Gastrocnemius medialis (tissue), 4 donors: ENCODE data around the gene PGA3. TPM values are rescaled to one million over a fixed set of nuclear protein-coding genes. Genes with fewer than 3 reads are reported as not detected.
"Not testable (repeated sequence)": the region's sequence is repeated elsewhere in the genome, so short reads cannot be mapped to it uniquely, and the experiment has no call there.

ENCODE experiments used
- ATAC-seq, 2 donors: fragments of 150-250 bp; one replicate each; pipeline ENCODE4 v1.9.1; 2016
- DNase-seq, 2 donors: peaks; one replicate each; pipeline ENCODE4 v3.0.0-alpha.2; 2019
- H3K27ac ChIP-seq, 4 donors: fragments of 200-600 bp; sonication (generic); 1 replicate in 1 of 4; 2 replicates in 3 of 4; pipeline ENCODE4 v1.5.1; 2016 to 2018; ENCODE audit warnings: mild to moderate bottlenecking in 2 of 4, moderate library complexity in 1 of 4
- H3K27me3 ChIP-seq, 3 donors: fragments of 200-600 bp; sonication (generic) in 2 of 3; 1 replicate in 1 of 3; 2 replicates in 2 of 3; pipeline versions ENCODE4 v1.5.1 to v1.6.0; 2016 to 2019; ENCODE audit warnings: mild to moderate bottlenecking in 1 of 3, moderate library complexity in 1 of 3
- H3K36me3 ChIP-seq, 2 donors: fragments of 200-600 bp; sonication (generic) in 1 of 2; one replicate each; pipeline ENCODE4 v1.5.1; 2017 to 2018
- H3K4me1 ChIP-seq, 2 donors: fragments of 200-600 bp; sonication (generic) in 1 of 2; one replicate each; pipeline ENCODE4 v1.5.1; 2016 to 2017; ENCODE audit warnings: mild to moderate bottlenecking in 2 of 2
- H3K4me3 ChIP-seq, 4 donors: fragments of 200-600 bp; sonication (generic) in 3 of 4; 1 replicate in 1 of 4; 2 replicates in 3 of 4; pipeline ENCODE4 v1.5.1; 2016 to 2019; ENCODE audit warnings: mild to moderate bottlenecking in 2 of 4
- H3K9me3 ChIP-seq, 3 donors: fragments of 200-600 bp; sonication (generic) in 2 of 3; 1 replicate in 1 of 3; 2 replicates in 2 of 3; pipeline ENCODE4 v1.5.1; 2016 to 2019
- CTCF ChIP-seq, 5 experiments: fragments of 450-650 bp in 3 of 5; fragments of 200-600 bp in 2 of 5; sonication (generic) in 2 of 5; IDR thresholded peaks in 4 of 5; conservative IDR thresholded peaks in 1 of 5; 1 replicate in 4 of 5; 2 replicates in 1 of 5; pipeline ENCODE4 v1.5.1; 2016 to 2019; ENCODE audit warnings: antibody characterized with exemption in 5 of 5, mild to moderate bottlenecking in 3 of 5, moderate library complexity in 3 of 5
- POLR2A ChIP-seq, 2 donors: fragments of 450-650 bp; IDR thresholded peaks; one replicate each; pipeline ENCODE4 v1.6.1; 2017; ENCODE audit warnings: antibody characterized with exemption in 2 of 2, mild to moderate bottlenecking in 2 of 2, moderate library complexity in 2 of 2
- in situ Hi-C, 4 donors: fragments of 200-750 bp; cut with MboI; loops; one replicate each; pipeline versions ENCODE4 v1.15.0 to v1.8.0; 2017; ENCODE audit warnings: low sequenced_read_pairs in 4 of 4
- intact Hi-C: fragments of 100-400 bp; cut with DNase I; formaldehyde crosslinking; loops from one replicate; pipeline ENCODE4 v1.15.1; 2023; ENCODE audit warnings: low total_unique reads
- total RNA-seq, 4 donors: library from RNA; depleted of rRNA; stranded (reverse); fragments of >200 nt; gene quantifications; one replicate each; pipeline versions ENCODE4 v1.1.0 to v1.2.3, GENCODE V29; 2016

PGA3 gene
- total RNA-seq, 4 donors from 2014 or later = not detected

GRCh38 chr11:61198948-61199523 lies 4.3 kb upstream of the PGA3 start:
- Histone ChIP-seq H3K9me3 (no peaks in the 10 kb centered on the region), H3K27me3 (no peaks in the 10 kb centered on the region), H3K4me1 (no peaks in the 10 kb centered on the region), H3K4me3 (no peak overlapping the region), H3K27ac (no peak overlapping the region), H3K36me3 (no peaks in the 10 kb centered on the region)
- no peak for ATAC-seq
- no peak for TF ChIP-seq CTCF (IDR thresholded peaks at IDR 0.05 in 4 of 5, conservative IDR thresholded peaks at IDR 0.05 in 1 of 5)
- TF ChIP-seq POLR2A (IDR thresholded peaks at IDR 0.05) = no peak
- no peak for DNase-seq
- in situ Hi-C loops (loop anchor here in 3 of 4 donors (25.0 kb wide), 2 partner anchors 162 to 362 kb away; partner anchors contain the start of gene CCDC86 (in 3 of the 3)), intact Hi-C loops (no loop called here)

GRCh38 chr11:61201476-61201875 lies 1.8 kb upstream of the PGA3 start:
- no peak for DNase-seq
- no peak for TF ChIP-seq POLR2A (IDR thresholded peaks at IDR 0.05)
- Histone ChIP-seq H3K9me3 (no peaks in the 10 kb centered on the region), H3K36me3 (no peaks in the 10 kb centered on the region), H3K27ac (no peak overlapping the region), H3K4me3 (no peak overlapping the region), H3K4me1 (no peaks in the 10 kb centered on the region), H3K27me3 (peaks cover 0 to 4% (median 0%) of the 10 kb centered on the region in 3 donors)
- intact Hi-C loops = no loop called here
- no peak for ATAC-seq
- in situ Hi-C loops = no loop called here

GRCh38 chr11:61203873-61204272 lies 558 bp downstream of the PGA3 start:
- H3K36me3 ChIP-seq, H3K27me3 ChIP-seq, in situ Hi-C loops, intact Hi-C loops, H3K9me3 ChIP-seq, H3K4me3 ChIP-seq, ATAC-seq, DNase-seq, H3K27ac ChIP-seq, H3K4me1 ChIP-seq: not testable (repeated sequence)

GRCh38 chr11:61204502-61205059 lies 1.3 kb downstream of the PGA3 start:
- H3K4me1 ChIP-seq, ATAC-seq, H3K36me3 ChIP-seq, intact Hi-C loops, H3K9me3 ChIP-seq, H3K4me3 ChIP-seq, H3K27me3 ChIP-seq, H3K27ac ChIP-seq, DNase-seq, in situ Hi-C loops: not testable (repeated sequence)

- H3K27ac ChIP-seq, ATAC-seq, H3K36me3 ChIP-seq: not testable (repeated sequence)
Observed at GRCh38 chr11:61207636-61208310, 4.5 kb downstream of the PGA3 start.

GRCh38 chr11:61210629-61211028 lies 7.3 kb downstream of the PGA3 start:
- H3K27me3 ChIP-seq, intact Hi-C loops, H3K9me3 ChIP-seq, DNase-seq, H3K36me3 ChIP-seq, H3K4me3 ChIP-seq, H3K4me1 ChIP-seq, H3K27ac ChIP-seq, in situ Hi-C loops: not testable (repeated sequence)
- peak in 1 of 2 donors; percentile 13 for ATAC-seq

More at GRCh38 chr11:61207636-61208310, 4.5 kb downstream of the PGA3 start:
- H3K27me3 ChIP-seq, H3K4me3 ChIP-seq, H3K9me3 ChIP-seq, in situ Hi-C loops, intact Hi-C loops, DNase-seq, H3K4me1 ChIP-seq: not testable (repeated sequence)

GRCh38 chr11:61211327-61211952 lies 8.1 kb downstream of the PGA3 start:
- in situ Hi-C loops, H3K4me1 ChIP-seq, intact Hi-C loops, H3K36me3 ChIP-seq, H3K27ac ChIP-seq, DNase-seq, ATAC-seq, H3K4me3 ChIP-seq, H3K27me3 ChIP-seq, H3K9me3 ChIP-seq: not testable (repeated sequence)

- in situ Hi-C loops, H3K27me3 ChIP-seq, H3K36me3 ChIP-seq, H3K27ac ChIP-seq, H3K4me1 ChIP-seq, H3K4me3 ChIP-seq, H3K9me3 ChIP-seq, intact Hi-C loops, DNase-seq: not testable (repeated sequence)
- ATAC-seq = peak in 1 of 2 donors; percentile 57
Observed at GRCh38 chr11:61212202-61212601, 8.9 kb downstream of the PGA3 start.

- intact Hi-C loops, H3K27ac ChIP-seq, DNase-seq, H3K4me3 ChIP-seq, H3K4me1 ChIP-seq, H3K36me3 ChIP-seq, H3K9me3 ChIP-seq, H3K27me3 ChIP-seq, ATAC-seq, in situ Hi-C loops: not testable (repeated sequence)
Observed at GRCh38 chr11:61213711-61214324, 10.5 kb downstream of the PGA3 start.

GRCh38 chr11:61218306-61218705 lies 15.0 kb downstream of the PGA3 start:
- H3K4me3 ChIP-seq, H3K9me3 ChIP-seq, intact Hi-C loops, H3K4me1 ChIP-seq, H3K27me3 ChIP-seq, in situ Hi-C loops, H3K36me3 ChIP-seq, DNase-seq, H3K27ac ChIP-seq, ATAC-seq: not testable (repeated sequence)
